ENCODE measurements around the gene ESYT2.
A peak's percentile ranks its signal among the peaks of the same experiment; 100 is the strongest.

ESYT2 gene

DNA sequence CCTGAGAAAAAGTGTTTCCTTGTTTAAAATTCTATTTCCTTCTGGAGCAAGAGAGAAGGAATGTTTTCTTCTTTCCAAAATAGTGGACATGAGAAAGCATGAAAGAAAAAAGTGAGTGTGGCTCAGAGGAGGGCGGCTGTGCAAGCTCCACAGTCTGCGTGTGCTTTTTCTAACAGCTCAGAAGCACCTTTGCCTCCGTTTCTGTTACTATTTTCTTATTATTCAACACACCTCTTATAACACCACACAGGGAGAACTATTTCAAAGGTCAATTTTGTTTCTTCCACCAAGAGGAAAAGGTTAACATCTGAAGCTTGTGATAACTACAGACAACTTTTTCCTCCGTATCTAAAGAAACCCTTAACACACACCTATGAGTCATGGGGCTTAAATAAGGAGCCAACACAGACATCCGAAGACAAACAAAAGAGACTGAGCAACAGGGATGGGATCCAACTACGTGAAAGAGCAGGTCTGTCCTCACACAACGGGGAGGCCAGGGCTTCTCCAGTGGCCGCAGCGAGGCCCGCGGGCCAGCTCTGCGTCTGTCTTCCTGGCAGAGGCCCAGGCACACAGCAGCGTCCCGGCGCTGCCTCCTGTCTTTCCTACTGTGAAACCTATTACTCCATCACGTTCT, 88.5 kb downstream of the ESYT2 start:
- peaks cover 91% of the 10 kb centered on the region for H3K36me3 ChIP-seq (ENCODE audit: control insufficient read depth, insufficient read depth, low read length)
- H3K9ac ChIP-seq (ENCODE audit: low read depth, low read length): no peak overlapping the region

GRCh38 chr7:158740013-158740656, 89.2 kb downstream of the ESYT2 start:
- no peaks in the 10 kb centered on the region for H3K4me1 ChIP-seq (ENCODE audit: control insufficient read depth, insufficient read depth, low read length)
- H3K36me3 ChIP-seq (ENCODE audit: control insufficient read depth, insufficient read depth, low read length): peaks cover 90% of the 10 kb centered on the region
- H3K9me3 ChIP-seq (ENCODE audit: control insufficient read depth, insufficient read depth, low read length): no peaks in the 10 kb centered on the region
- H3K27ac ChIP-seq (ENCODE audit: low read depth, low read length): peak overlapping the region; percentile 11
- no peak overlapping the region for H3K9ac ChIP-seq (ENCODE audit: low read depth, low read length)
- no peaks in the 10 kb centered on the region for H3K27me3 ChIP-seq (ENCODE audit: control insufficient read depth, insufficient read depth, low read length)
- H3K4me3 ChIP-seq (ENCODE audit: low read depth, low read length): no peak overlapping the region

More for the DNA sequence above, 88.5 kb downstream of the ESYT2 start:
- Histone ChIP-seq H3K9me3 (ENCODE audit: control insufficient read depth, insufficient read depth, low read length) (no peaks in the 10 kb centered on the region), H3K4me3 (ENCODE audit: low read depth, low read length) (no peak overlapping the region), H3K27ac (ENCODE audit: low read depth, low read length) (peak overlapping the region; percentile 38), H3K27me3 (ENCODE audit: control insufficient read depth, insufficient read depth, low read length) (no peaks in the 10 kb centered on the region), H3K4me1 (ENCODE audit: control insufficient read depth, insufficient read depth, low read length) (no peaks in the 10 kb centered on the region)

DNA sequence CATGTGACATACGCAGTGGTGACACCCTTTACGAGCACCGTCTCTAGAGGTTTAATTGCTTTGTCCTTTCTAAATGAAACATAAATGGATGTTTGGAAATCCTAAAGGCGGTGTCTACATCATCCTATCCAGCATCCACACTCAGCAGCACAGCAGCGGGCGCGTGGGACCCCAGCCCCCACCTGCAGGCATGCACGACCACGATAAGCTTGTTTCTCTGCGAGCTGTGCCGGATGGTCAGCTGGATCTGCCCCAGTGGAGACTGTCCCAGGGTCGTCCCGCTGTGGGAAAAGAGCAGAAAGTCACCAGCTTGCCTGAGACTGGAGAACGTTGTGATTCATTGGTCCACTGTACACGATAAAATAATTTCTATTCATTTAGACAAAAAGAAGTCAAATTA, 90.5 kb downstream of the ESYT2 start:
- no peak overlapping the region for H3K9ac ChIP-seq (ENCODE audit: low read depth, low read length)
- no peak overlapping the region for H3K27ac ChIP-seq (ENCODE audit: low read depth, low read length)
- peaks cover 86% of the 10 kb centered on the region for H3K36me3 ChIP-seq (ENCODE audit: control insufficient read depth, insufficient read depth, low read length)
- H3K27me3 ChIP-seq (ENCODE audit: control insufficient read depth, insufficient read depth, low read length): no peaks in the 10 kb centered on the region
- H3K9me3 ChIP-seq (ENCODE audit: control insufficient read depth, insufficient read depth, low read length): no peaks in the 10 kb centered on the region
- no peak overlapping the region for H3K4me3 ChIP-seq (ENCODE audit: low read depth, low read length)
- H3K4me1 ChIP-seq (ENCODE audit: control insufficient read depth, insufficient read depth, low read length): no peaks in the 10 kb centered on the region

DNA sequence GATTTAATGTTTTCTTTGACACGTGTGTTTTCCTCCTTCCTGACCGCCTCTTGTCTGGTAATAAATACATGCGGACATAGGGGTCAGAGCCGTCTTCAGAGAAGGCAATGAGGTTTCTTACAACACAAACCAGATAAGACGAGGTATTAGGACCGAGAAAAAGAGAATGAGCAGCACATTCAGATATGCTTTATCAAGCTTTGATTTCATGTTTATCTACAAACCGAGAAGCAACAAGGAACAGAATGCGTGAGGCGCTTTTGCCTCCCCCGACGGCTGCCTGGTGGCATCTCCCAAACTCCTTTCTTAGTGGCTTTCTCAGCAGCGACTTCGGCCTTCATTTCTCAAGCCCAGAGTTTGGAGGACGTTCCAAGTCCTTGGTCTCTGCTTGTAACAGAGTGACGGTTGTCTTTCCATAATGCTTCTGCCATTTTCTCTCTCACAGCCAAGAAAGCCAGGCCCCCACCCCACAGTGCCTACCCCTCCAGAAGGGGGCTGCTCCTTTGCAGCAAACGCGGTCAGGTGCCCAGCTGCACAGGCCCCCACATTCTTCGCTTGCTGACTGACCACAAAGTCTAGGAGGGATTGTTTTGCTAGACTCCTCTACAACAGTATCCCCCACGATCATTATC, 92.1 kb downstream of the ESYT2 start:
- H3K9ac ChIP-seq (ENCODE audit: low read depth, low read length): no peak overlapping the region
- H3K27me3 ChIP-seq (ENCODE audit: control insufficient read depth, insufficient read depth, low read length): no peaks in the 10 kb centered on the region
- no peak overlapping the region for H3K4me3 ChIP-seq (ENCODE audit: low read depth, low read length)
- H3K36me3 ChIP-seq (ENCODE audit: control insufficient read depth, insufficient read depth, low read length): peaks cover 71% of the 10 kb centered on the region
- peaks cover 12% of the 10 kb centered on the region for H3K4me1 ChIP-seq (ENCODE audit: control insufficient read depth, insufficient read depth, low read length)
- no peaks in the 10 kb centered on the region for H3K9me3 ChIP-seq (ENCODE audit: control insufficient read depth, insufficient read depth, low read length)
- H3K27ac ChIP-seq (ENCODE audit: low read depth, low read length): no peak overlapping the region

- no peak overlapping the region for H3K9ac ChIP-seq (ENCODE audit: low read depth, low read length)
- H3K27me3 ChIP-seq (ENCODE audit: control insufficient read depth, insufficient read depth, low read length): no peaks in the 10 kb centered on the region
- no peaks in the 10 kb centered on the region for H3K9me3 ChIP-seq (ENCODE audit: control insufficient read depth, insufficient read depth, low read length)
- H3K36me3 ChIP-seq (ENCODE audit: control insufficient read depth, insufficient read depth, low read length): peaks cover 59% of the 10 kb centered on the region
- H3K27ac ChIP-seq (ENCODE audit: low read depth, low read length): no peak overlapping the region
- H3K4me3 ChIP-seq (ENCODE audit: low read depth, low read length): no peak overlapping the region
- peaks cover 13% of the 10 kb centered on the region for H3K4me1 ChIP-seq (ENCODE audit: control insufficient read depth, insufficient read depth, low read length)
These were observed 93.4 kb downstream of the ESYT2 start for GRCh38 chr7:158735935-158736334.

GRCh38 chr7:158734861-158735260, 94.4 kb downstream of the ESYT2 start:
- peaks cover 48% of the 10 kb centered on the region for H3K36me3 ChIP-seq (ENCODE audit: control insufficient read depth, insufficient read depth, low read length)

GRCh38 chr7:158733775-158734494, 95.4 kb downstream of the ESYT2 start:
- H3K9ac ChIP-seq (ENCODE audit: low read depth, low read length): no peak overlapping the region
- H3K9me3 ChIP-seq (ENCODE audit: control insufficient read depth, insufficient read depth, low read length): no peaks in the 10 kb centered on the region
- no peak overlapping the region for H3K4me3 ChIP-seq (ENCODE audit: low read depth, low read length)
- H3K4me1 ChIP-seq (ENCODE audit: control insufficient read depth, insufficient read depth, low read length): peaks cover 13% of the 10 kb centered on the region
- H3K27me3 ChIP-seq (ENCODE audit: control insufficient read depth, insufficient read depth, low read length): no peaks in the 10 kb centered on the region
- H3K27ac ChIP-seq (ENCODE audit: low read depth, low read length): no peak overlapping the region
- H3K36me3 ChIP-seq (ENCODE audit: control insufficient read depth, insufficient read depth, low read length): peaks cover 42% of the 10 kb centered on the region

More at GRCh38 chr7:158734861-158735260, 94.4 kb downstream of the ESYT2 start:
- H3K27ac ChIP-seq (ENCODE audit: low read depth, low read length): no peak overlapping the region
- H3K4me1 ChIP-seq (ENCODE audit: control insufficient read depth, insufficient read depth, low read length): peaks cover 13% of the 10 kb centered on the region
- H3K9me3 ChIP-seq (ENCODE audit: control insufficient read depth, insufficient read depth, low read length): no peaks in the 10 kb centered on the region
- H3K9ac ChIP-seq (ENCODE audit: low read depth, low read length): no peak overlapping the region
- no peaks in the 10 kb centered on the region for H3K27me3 ChIP-seq (ENCODE audit: control insufficient read depth, insufficient read depth, low read length)
- H3K4me3 ChIP-seq (ENCODE audit: low read depth, low read length): no peak overlapping the region

GRCh38 chr7:158733220-158733519, 96.1 kb downstream of the ESYT2 start:
- Histone ChIP-seq H3K36me3 (ENCODE audit: control insufficient read depth, insufficient read depth, low read length) (peaks cover 35% of the 10 kb centered on the region), H3K4me3 (ENCODE audit: low read depth, low read length) (no peak overlapping the region), H3K4me1 (ENCODE audit: control insufficient read depth, insufficient read depth, low read length) (peaks cover 13% of the 10 kb centered on the region), H3K27ac (ENCODE audit: low read depth, low read length) (peak overlapping the region; percentile 5), H3K9me3 (ENCODE audit: control insufficient read depth, insufficient read depth, low read length) (no peaks in the 10 kb centered on the region), H3K9ac (ENCODE audit: low read depth, low read length) (no peak overlapping the region), H3K27me3 (ENCODE audit: control insufficient read depth, insufficient read depth, low read length) (no peaks in the 10 kb centered on the region)

DNA sequence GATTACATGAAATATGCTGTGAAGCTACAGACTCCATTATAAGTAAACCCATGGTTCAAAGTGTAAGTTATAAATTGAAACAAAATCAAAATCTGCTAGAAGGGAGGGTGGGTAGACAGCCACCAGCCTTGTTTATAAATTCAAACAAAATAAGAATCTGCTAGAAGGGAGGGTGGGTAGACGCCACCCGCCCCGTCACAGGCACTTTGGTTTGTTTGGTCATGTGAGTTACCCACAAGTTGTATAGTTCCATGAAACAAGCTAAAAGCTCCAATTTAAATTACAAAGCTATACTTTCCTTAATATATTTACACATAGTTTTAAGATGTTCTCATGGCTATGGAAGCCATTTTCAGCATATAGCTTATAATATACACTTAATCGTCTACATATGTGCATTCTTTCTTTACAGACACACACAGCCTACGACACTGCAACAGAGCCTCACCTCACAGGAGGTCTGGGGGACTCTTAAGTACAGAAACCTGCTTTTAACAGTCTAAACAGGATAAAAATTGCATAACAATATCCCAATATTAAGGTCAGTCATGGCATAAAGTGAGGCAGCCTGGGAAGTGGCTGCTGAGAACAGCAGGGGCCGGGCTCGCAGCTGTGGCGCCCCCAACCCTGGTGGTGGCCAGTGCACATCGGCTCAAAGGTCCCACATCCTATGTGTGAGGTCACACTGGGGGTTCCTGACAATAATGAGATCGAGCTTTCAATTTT, 96.7 kb downstream of the ESYT2 start:
- H3K27me3 ChIP-seq (ENCODE audit: control insufficient read depth, insufficient read depth, low read length): no peaks in the 10 kb centered on the region
- peak overlapping the region; percentile 26 for H3K27ac ChIP-seq (ENCODE audit: low read depth, low read length)
- H3K4me3 ChIP-seq (ENCODE audit: low read depth, low read length): no peak overlapping the region
- no peaks in the 10 kb centered on the region for H3K9me3 ChIP-seq (ENCODE audit: control insufficient read depth, insufficient read depth, low read length)
- H3K9ac ChIP-seq (ENCODE audit: low read depth, low read length): no peak overlapping the region
- peaks cover 13% of the 10 kb centered on the region for H3K4me1 ChIP-seq (ENCODE audit: control insufficient read depth, insufficient read depth, low read length)
- H3K36me3 ChIP-seq (ENCODE audit: control insufficient read depth, insufficient read depth, low read length): peaks cover 31% of the 10 kb centered on the region

GRCh38 chr7:158731761-158732160, 97.5 kb downstream of the ESYT2 start:
- no peaks in the 10 kb centered on the region for H3K9me3 ChIP-seq (ENCODE audit: control insufficient read depth, insufficient read depth, low read length)
- H3K27ac ChIP-seq (ENCODE audit: low read depth, low read length): no peak overlapping the region
- H3K27me3 ChIP-seq (ENCODE audit: control insufficient read depth, insufficient read depth, low read length): no peaks in the 10 kb centered on the region
- H3K9ac ChIP-seq (ENCODE audit: low read depth, low read length): no peak overlapping the region
- peaks cover 13% of the 10 kb centered on the region for H3K4me1 ChIP-seq (ENCODE audit: control insufficient read depth, insufficient read depth, low read length)
- no peak overlapping the region for H3K4me3 ChIP-seq (ENCODE audit: low read depth, low read length)
- peaks cover 22% of the 10 kb centered on the region for H3K36me3 ChIP-seq (ENCODE audit: control insufficient read depth, insufficient read depth, low read length)
